Lower leg skin (tissue), 3 donors: ENCODE measurements around the gene TRIM29.

Source experiments
- POLR2A ChIP-seq, 2 donors: fragments of 450-650 bp; IDR thresholded peaks; one replicate each; pipeline ENCODE4 v1.6.1; 2016 to 2017; ENCODE audit warnings: antibody characterized with exemption in 2 of 2, mild to moderate bottlenecking in 1 of 2, moderate library complexity in 1 of 2
- TF ChIP-seq, protein P1 (sequence below), 3 donors: fragments of 450-650 bp; IDR thresholded peaks; one replicate each; pipeline ENCODE4 v1.5.1; 2016; ENCODE audit warnings: antibody characterized with exemption in 3 of 3, mild to moderate bottlenecking in 3 of 3, moderate library complexity in 2 of 3

DNA sequence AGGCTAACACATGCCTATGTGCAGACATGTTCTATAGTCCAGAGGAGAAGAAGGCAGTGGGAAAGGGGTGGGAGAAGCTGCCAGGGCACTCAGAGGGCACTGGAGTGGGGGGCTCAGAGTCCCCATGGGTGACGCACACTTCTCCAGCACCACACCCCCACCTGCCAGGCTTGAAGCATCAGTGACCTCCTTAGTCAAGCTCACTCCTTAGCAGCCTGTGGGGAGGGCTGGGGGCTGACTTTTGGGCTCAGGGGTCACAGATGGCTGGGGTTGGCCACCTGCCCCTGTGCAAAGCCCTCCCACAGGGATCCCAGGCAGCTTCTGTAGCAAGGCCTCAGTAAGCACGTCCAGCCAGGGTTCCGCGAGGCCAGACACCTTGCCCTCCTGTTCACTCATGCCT, 18.8 kb downstream of the TRIM29 start:
- no peak for TF ChIP-seq POLR2A (IDR thresholded peaks at IDR 0.05)
- TF ChIP-seq, protein P1, sequence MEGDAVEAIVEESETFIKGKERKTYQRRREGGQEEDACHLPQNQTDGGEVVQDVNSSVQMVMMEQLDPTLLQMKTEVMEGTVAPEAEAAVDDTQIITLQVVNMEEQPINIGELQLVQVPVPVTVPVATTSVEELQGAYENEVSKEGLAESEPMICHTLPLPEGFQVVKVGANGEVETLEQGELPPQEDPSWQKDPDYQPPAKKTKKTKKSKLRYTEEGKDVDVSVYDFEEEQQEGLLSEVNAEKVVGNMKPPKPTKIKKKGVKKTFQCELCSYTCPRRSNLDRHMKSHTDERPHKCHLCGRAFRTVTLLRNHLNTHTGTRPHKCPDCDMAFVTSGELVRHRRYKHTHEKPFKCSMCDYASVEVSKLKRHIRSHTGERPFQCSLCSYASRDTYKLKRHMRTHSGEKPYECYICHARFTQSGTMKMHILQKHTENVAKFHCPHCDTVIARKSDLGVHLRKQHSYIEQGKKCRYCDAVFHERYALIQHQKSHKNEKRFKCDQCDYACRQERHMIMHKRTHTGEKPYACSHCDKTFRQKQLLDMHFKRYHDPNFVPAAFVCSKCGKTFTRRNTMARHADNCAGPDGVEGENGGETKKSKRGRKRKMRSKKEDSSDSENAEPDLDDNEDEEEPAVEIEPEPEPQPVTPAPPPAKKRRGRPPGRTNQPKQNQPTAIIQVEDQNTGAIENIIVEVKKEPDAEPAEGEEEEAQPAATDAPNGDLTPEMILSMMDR (IDR thresholded peaks at IDR 0.05): no peak
